Gastrocnemius medialis (tissue), 4 donors: ENCODE results near the gene MKLN1. TPM values are rescaled to one million over a fixed set of nuclear protein-coding genes. Genes with fewer than 3 reads are reported as not detected.

Source experiments
- ATAC-seq, 2 donors: fragments of 150-250 bp; one replicate each; pipeline ENCODE4 v1.9.1; 2016
- DNase-seq, 2 donors: peaks; one replicate each; pipeline ENCODE4 v3.0.0-alpha.2; 2019
- H3K27ac ChIP-seq, 4 donors: fragments of 200-600 bp; sonication (generic); 1 replicate in 1 of 4; 2 replicates in 3 of 4; pipeline ENCODE4 v1.5.1; 2016 to 2018; ENCODE audit warnings: mild to moderate bottlenecking in 2 of 4, moderate library complexity in 1 of 4
- H3K27me3 ChIP-seq, 3 donors: fragments of 200-600 bp; sonication (generic) in 2 of 3; 1 replicate in 1 of 3; 2 replicates in 2 of 3; pipeline versions ENCODE4 v1.5.1 to v1.6.0; 2016 to 2019; ENCODE audit warnings: mild to moderate bottlenecking in 1 of 3, moderate library complexity in 1 of 3
- H3K36me3 ChIP-seq, 2 donors: fragments of 200-600 bp; sonication (generic) in 1 of 2; one replicate each; pipeline ENCODE4 v1.5.1; 2017 to 2018
- H3K4me1 ChIP-seq, 2 donors: fragments of 200-600 bp; sonication (generic) in 1 of 2; one replicate each; pipeline ENCODE4 v1.5.1; 2016 to 2017; ENCODE audit warnings: mild to moderate bottlenecking in 2 of 2
- H3K4me3 ChIP-seq, 4 donors: fragments of 200-600 bp; sonication (generic) in 3 of 4; 1 replicate in 1 of 4; 2 replicates in 3 of 4; pipeline ENCODE4 v1.5.1; 2016 to 2019; ENCODE audit warnings: mild to moderate bottlenecking in 2 of 4
- H3K9me3 ChIP-seq, 3 donors: fragments of 200-600 bp; sonication (generic) in 2 of 3; 1 replicate in 1 of 3; 2 replicates in 2 of 3; pipeline ENCODE4 v1.5.1; 2016 to 2019
- POLR2A ChIP-seq, 2 donors: fragments of 450-650 bp; IDR thresholded peaks; one replicate each; pipeline ENCODE4 v1.6.1; 2017; ENCODE audit warnings: antibody characterized with exemption in 2 of 2, mild to moderate bottlenecking in 2 of 2, moderate library complexity in 2 of 2
- in situ Hi-C, 4 donors: fragments of 200-750 bp; cut with MboI; loops; one replicate each; pipeline versions ENCODE4 v1.15.0 to v1.8.0; 2017; ENCODE audit warnings: low sequenced_read_pairs in 4 of 4
- intact Hi-C: fragments of 100-400 bp; cut with DNase I; formaldehyde crosslinking; loops from one replicate; pipeline ENCODE4 v1.15.1; 2023; ENCODE audit warnings: low total_unique reads
- total RNA-seq, 4 donors: library from RNA; depleted of rRNA; stranded (reverse); fragments of >200 nt; gene quantifications; one replicate each; pipeline versions ENCODE4 v1.1.0 to v1.2.3, GENCODE V29; 2016
- TF ChIP-seq, protein P1 (sequence below), 5 experiments: fragments of 450-650 bp in 3 of 5; fragments of 200-600 bp in 2 of 5; sonication (generic) in 2 of 5; IDR thresholded peaks in 4 of 5; conservative IDR thresholded peaks in 1 of 5; 1 replicate in 4 of 5; 2 replicates in 1 of 5; pipeline ENCODE4 v1.5.1; 2016 to 2019; ENCODE audit warnings: antibody characterized with exemption in 5 of 5, mild to moderate bottlenecking in 3 of 5, moderate library complexity in 3 of 5

The MKLN1 gene
- total RNA-seq, 4 donors from 2014 or later: 29.1 to 81.1 (median 48.9) TPM

DNA sequence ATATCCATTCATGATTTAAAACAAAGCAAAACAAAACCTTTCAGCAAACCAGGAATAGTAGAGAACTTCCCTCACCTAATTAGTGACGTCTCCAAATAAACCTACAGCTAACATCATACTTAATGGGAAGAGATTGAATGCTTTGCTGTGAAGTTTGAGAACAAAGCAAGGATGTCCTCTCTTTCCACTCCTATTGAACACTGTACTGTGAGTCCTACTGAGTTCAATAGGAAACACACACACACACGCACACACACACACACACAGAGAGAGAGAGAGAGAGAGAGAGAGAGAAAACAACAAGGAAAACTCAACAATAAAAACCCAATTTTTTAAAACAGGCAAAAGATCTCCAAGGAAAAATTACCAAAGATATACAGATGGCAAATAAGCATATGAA lies 196.4 kb downstream of the MKLN1 start:
- intact Hi-C loops (no loop called here), in situ Hi-C loops (no loop called here)
- Histone ChIP-seq H3K9me3 (no peaks in the 10 kb centered on the region), H3K4me1 (peaks cover 13 to 23% of the 10 kb centered on the region in 2 donors), H3K27me3 (no peaks in the 10 kb centered on the region), H3K36me3 (no peaks in the 10 kb centered on the region), H3K4me3 (no peak overlapping the region), H3K27ac (peak overlapping the region; percentile 57 to 72 (median 68))
- DNase-seq (no peak), ATAC-seq (peak; percentile 18 to 32)
- TF ChIP-seq, protein P1, sequence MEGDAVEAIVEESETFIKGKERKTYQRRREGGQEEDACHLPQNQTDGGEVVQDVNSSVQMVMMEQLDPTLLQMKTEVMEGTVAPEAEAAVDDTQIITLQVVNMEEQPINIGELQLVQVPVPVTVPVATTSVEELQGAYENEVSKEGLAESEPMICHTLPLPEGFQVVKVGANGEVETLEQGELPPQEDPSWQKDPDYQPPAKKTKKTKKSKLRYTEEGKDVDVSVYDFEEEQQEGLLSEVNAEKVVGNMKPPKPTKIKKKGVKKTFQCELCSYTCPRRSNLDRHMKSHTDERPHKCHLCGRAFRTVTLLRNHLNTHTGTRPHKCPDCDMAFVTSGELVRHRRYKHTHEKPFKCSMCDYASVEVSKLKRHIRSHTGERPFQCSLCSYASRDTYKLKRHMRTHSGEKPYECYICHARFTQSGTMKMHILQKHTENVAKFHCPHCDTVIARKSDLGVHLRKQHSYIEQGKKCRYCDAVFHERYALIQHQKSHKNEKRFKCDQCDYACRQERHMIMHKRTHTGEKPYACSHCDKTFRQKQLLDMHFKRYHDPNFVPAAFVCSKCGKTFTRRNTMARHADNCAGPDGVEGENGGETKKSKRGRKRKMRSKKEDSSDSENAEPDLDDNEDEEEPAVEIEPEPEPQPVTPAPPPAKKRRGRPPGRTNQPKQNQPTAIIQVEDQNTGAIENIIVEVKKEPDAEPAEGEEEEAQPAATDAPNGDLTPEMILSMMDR (IDR thresholded peaks at IDR 0.05 in 4 of 5, conservative IDR thresholded peaks at IDR 0.05 in 1 of 5): no peak
- TF ChIP-seq POLR2A (IDR thresholded peaks at IDR 0.05): no peak

DNA sequence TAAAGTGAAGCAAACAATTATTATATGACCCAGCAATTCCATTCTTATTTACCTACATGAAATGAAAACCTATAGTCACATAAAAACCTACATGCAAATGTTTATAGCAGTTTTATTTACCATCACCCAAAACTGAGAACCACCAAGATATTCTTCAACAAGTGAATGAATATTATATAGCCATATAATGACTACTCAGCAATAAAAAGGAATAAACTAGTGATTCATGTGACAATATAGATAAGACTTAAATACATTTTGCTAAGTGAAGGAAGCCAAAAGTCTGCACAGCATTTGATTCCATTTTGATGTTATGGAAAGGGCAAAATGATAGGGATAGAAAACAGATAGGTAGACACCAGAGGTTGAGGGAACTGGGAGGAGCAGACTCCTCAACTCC lies 197.0 kb downstream of the MKLN1 start:
- H3K9me3 ChIP-seq: no peaks in the 10 kb centered on the region
- no peak for ATAC-seq
- TF ChIP-seq, protein P1 (IDR thresholded peaks at IDR 0.05 in 4 of 5, conservative IDR thresholded peaks at IDR 0.05 in 1 of 5): no peak
- TF ChIP-seq POLR2A (IDR thresholded peaks at IDR 0.05): no peak
- intact Hi-C loops (no loop called here), in situ Hi-C loops (no loop called here)
- no peak overlapping the region for H3K4me3 ChIP-seq
- H3K4me1 ChIP-seq: peaks cover 13 to 22% of the 10 kb centered on the region in 2 donors
- peak overlapping the region; percentile 14 to 72 (median 43) for H3K27ac ChIP-seq
- DNase-seq: no peak
- H3K36me3 ChIP-seq: no peaks in the 10 kb centered on the region
- no peaks in the 10 kb centered on the region for H3K27me3 ChIP-seq

DNA sequence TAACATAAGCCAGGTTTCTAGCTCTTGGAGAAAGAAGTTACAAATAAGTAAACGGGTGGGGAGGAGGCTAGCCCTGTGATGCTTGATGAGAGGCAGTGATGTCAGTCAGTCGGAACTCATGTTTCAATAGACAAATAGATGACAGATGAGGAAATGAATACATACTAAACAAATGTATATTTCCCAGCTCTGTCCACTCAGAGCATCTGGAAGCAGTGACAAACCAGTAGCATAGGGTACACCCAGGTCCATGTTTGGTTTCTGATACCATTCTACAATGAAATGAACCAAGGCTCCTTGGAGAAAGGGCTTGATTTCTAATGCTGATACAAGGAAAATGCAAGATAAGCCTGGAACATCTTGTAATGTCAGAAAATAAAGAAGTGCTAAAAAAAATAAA lies 198.1 kb downstream of the MKLN1 start:
- ATAC-seq (no peak), DNase-seq (peak in 1 of 2 donors; percentile 1)
- Histone ChIP-seq H3K4me1 (peaks cover 13 to 22% of the 10 kb centered on the region in 2 donors), H3K36me3 (no peaks in the 10 kb centered on the region), H3K27me3 (no peaks in the 10 kb centered on the region), H3K9me3 (no peaks in the 10 kb centered on the region), H3K4me3 (no peak overlapping the region), H3K27ac (peak overlapping the region in 3 of 4 donors; percentile 36 to 72 (median 50))
- in situ Hi-C loops: no loop called here
- no peak for TF ChIP-seq POLR2A (IDR thresholded peaks at IDR 0.05)
- TF ChIP-seq, protein P1 (IDR thresholded peaks at IDR 0.05 in 4 of 5, conservative IDR thresholded peaks at IDR 0.05 in 1 of 5): no peak
- intact Hi-C loops: no loop called here

DNA sequence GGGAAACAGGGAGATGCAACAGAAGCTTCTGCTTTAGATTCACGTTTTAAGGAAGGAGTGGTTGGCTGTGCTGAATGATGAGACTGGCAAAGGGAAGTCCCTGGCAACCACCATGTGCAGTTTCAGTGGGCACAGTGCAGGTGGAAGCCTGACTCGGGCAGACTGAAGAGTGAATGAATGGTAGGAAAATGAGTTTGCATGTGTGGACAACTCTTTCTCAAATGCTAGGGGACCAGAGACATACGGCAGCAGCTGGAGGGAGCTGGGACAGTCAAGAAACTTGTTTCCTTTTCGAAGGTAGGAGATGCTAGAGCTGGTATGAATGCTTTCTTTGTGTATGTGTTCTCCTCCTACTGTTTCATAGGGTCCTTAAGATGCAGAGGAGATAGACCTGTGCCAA lies 199.8 kb downstream of the MKLN1 start:
- Histone ChIP-seq H3K27me3 (no peaks in the 10 kb centered on the region), H3K4me1 (peaks cover 4 to 22% of the 10 kb centered on the region in 2 donors), H3K27ac (peak overlapping the region in 2 of 4 donors; percentile 48 to 50), H3K36me3 (no peaks in the 10 kb centered on the region), H3K4me3 (no peak overlapping the region), H3K9me3 (no peaks in the 10 kb centered on the region)
- intact Hi-C loops: no loop called here
- TF ChIP-seq POLR2A (IDR thresholded peaks at IDR 0.05): no peak
- TF ChIP-seq, protein P1 (IDR thresholded peaks at IDR 0.05 in 4 of 5, conservative IDR thresholded peaks at IDR 0.05 in 1 of 5): no peak
- DNase-seq (no peak), ATAC-seq (no peak)
- in situ Hi-C loops: no loop called here

DNA sequence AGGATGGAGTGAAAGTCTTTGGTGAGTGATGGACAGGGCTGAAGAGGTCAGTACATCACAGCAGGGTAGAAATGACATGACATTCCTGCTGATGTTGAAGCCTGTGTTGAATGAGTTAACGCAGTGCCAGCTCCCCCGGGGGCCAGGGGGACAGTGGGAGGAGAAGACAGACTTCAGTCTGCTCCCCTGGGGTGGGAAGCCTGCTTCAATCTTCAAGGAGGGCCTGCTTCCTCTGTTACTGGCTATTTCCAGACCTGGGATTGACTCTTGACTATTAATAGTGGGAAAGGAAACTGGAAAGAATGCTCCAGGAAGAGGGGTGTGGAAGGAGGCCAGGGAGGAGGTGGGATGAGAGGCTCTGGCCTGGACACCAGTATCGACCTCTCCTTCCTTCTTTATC lies 201.5 kb downstream of the MKLN1 start:
- in situ Hi-C loops (no loop called here), intact Hi-C loops (no loop called here)
- Histone ChIP-seq H3K9me3 (no peaks in the 10 kb centered on the region), H3K4me3 (no peak overlapping the region), H3K27ac (peak overlapping the region; percentile 49 to 64 (median 52)), H3K27me3 (no peaks in the 10 kb centered on the region), H3K4me1 (peaks cover 0 to 16% of the 10 kb centered on the region in 2 donors), H3K36me3 (no peaks in the 10 kb centered on the region)
- ATAC-seq (no peak), DNase-seq (no peak)
- TF ChIP-seq POLR2A (IDR thresholded peaks at IDR 0.05): no peak
- TF ChIP-seq, protein P1 (IDR thresholded peaks at IDR 0.05 in 4 of 5, conservative IDR thresholded peaks at IDR 0.05 in 1 of 5): no peak
